ENCODE results near the gene PACSIN1.
"Not testable (repeated sequence)": the region's sequence is repeated elsewhere in the genome, so short reads cannot be mapped to it uniquely, and the experiment has no call there.

PACSIN1 gene

GRCh38 chr6:34484391-34484790, 18.5 kb downstream of the PACSIN1 start:
- no peak for FAIRE-seq
- DNase-seq (ENCODE audit: extremely low spot score, insufficient read length, low read depth), result no peak

GRCh38 chr6:34484899-34485298, 19.0 kb downstream of the PACSIN1 start:
- FAIRE-seq (peak; percentile 38), DNase-seq (ENCODE audit: extremely low spot score, insufficient read length, low read depth) (no peak)

GRCh38 chr6:34485321-34486060, 19.6 kb downstream of the PACSIN1 start:
- DNase-seq (ENCODE audit: extremely low spot score, insufficient read length, low read depth) (no peak), FAIRE-seq (no peak)

GRCh38 chr6:34486106-34486740, 20.3 kb downstream of the PACSIN1 start:
- no peak for FAIRE-seq
- DNase-seq (ENCODE audit: extremely low spot score, insufficient read length, low read depth), result no peak

GRCh38 chr6:34486886-34487285, 21.0 kb downstream of the PACSIN1 start:
- FAIRE-seq; DNase-seq (ENCODE audit: extremely low spot score, insufficient read length, low read depth): not testable (repeated sequence)

- DNase-seq (ENCODE audit: extremely low spot score, insufficient read length, low read depth) (no peak), FAIRE-seq (no peak)
These were observed 21.7 kb downstream of the PACSIN1 start for GRCh38 chr6:34487536-34487935.

- no peak for DNase-seq (ENCODE audit: extremely low spot score, insufficient read length, low read depth)
- FAIRE-seq, result no peak
These were observed 23.4 kb downstream of the PACSIN1 start for GRCh38 chr6:34489207-34489805.

- FAIRE-seq, result no peak
These were observed 24.7 kb downstream of the PACSIN1 start for GRCh38 chr6:34490390-34491090.

GRCh38 chr6:34491091-34491430, 25.2 kb downstream of the PACSIN1 start:
- FAIRE-seq (no peak), DNase-seq (ENCODE audit: extremely low spot score, insufficient read length, low read depth) (no peak)

More at GRCh38 chr6:34490390-34491090, 24.7 kb downstream of the PACSIN1 start:
- DNase-seq (ENCODE audit: extremely low spot score, insufficient read length, low read depth), result no peak

- FAIRE-seq, result no peak
- DNase-seq (ENCODE audit: extremely low spot score, insufficient read length, low read depth), result no peak
These were observed 27.5 kb downstream of the PACSIN1 start for GRCh38 chr6:34493344-34493743.

GRCh38 chr6:34494973-34495372, 29.1 kb downstream of the PACSIN1 start:
- no peak for DNase-seq (ENCODE audit: extremely low spot score, insufficient read length, low read depth)
- no peak for FAIRE-seq

GRCh38 chr6:34496103-34496685, 30.3 kb downstream of the PACSIN1 start:
- no peak for DNase-seq (ENCODE audit: extremely low spot score, insufficient read length, low read depth)
- FAIRE-seq, result no peak

GRCh38 chr6:34497411-34497810, 31.5 kb downstream of the PACSIN1 start:
- DNase-seq (ENCODE audit: extremely low spot score, insufficient read length, low read depth), result no peak
- no peak for FAIRE-seq

- FAIRE-seq, result no peak
These were observed 40.8 kb downstream of the PACSIN1 start for GRCh38 chr6:34506718-34507117.

GRCh38 chr6:34508425-34508824, 42.5 kb downstream of the PACSIN1 start:
- FAIRE-seq (no peak), DNase-seq (ENCODE audit: extremely low spot score, insufficient read length, low read depth) (no peak)

More at GRCh38 chr6:34506718-34507117, 40.8 kb downstream of the PACSIN1 start:
- DNase-seq (ENCODE audit: extremely low spot score, insufficient read length, low read depth), result no peak

- DNase-seq (ENCODE audit: extremely low spot score, insufficient read length, low read depth) (no peak), FAIRE-seq (no peak)
These were observed 43.9 kb downstream of the PACSIN1 start for GRCh38 chr6:34509782-34510181.

- DNase-seq (ENCODE audit: extremely low spot score, insufficient read length, low read depth), result no peak
- no peak for FAIRE-seq
These were observed 44.4 kb downstream of the PACSIN1 start for GRCh38 chr6:34510299-34510698.

GRCh38 chr6:34511214-34511914, 45.5 kb downstream of the PACSIN1 start:
- FAIRE-seq (no peak), DNase-seq (ENCODE audit: extremely low spot score, insufficient read length, low read depth) (no peak)

- DNase-seq (ENCODE audit: extremely low spot score, insufficient read length, low read depth) (no peak), FAIRE-seq (no peak)
These were observed 46.2 kb downstream of the PACSIN1 start for GRCh38 chr6:34511915-34512737.

All from GM18507 (cell line).